ENCODE results near the gene MTMR11. TPM values are rescaled to one million over a fixed set of nuclear protein-coding genes. Genes with fewer than 3 reads are reported as not detected.

MTMR11 gene
- total and polyA plus RNA-seq, 2 of the 13 experiments (the other 11 are each of a cell fraction or from before 2014, with no cell fraction given) = 0.49 to 2.8 TPM

- in situ Hi-C loops (cut with HindIII; ENCODE audit: extremely low pct_ligation_motif_present, low pct_unique_long_range_greater_than_20kb) (no loop called here), intact Hi-C loops (cut with micrococcal nuclease; ENCODE audit: unreplicated experiment) (no loop called here)
- no peak for DNase-seq (ENCODE audit: low spot score)
- no peak for ATAC-seq
- ChIA-PET POLR2A (no interaction called here), CTCF (ENCODE audit: low intra/inter-chr PET ratio, low total read pairs) (no interaction called here)
- Histone ChIP-seq H3K4me3 (replicated peaks in 1 of 3; ENCODE audit: insufficient read depth in 1 of 3, low read depth in 2 of 3, low read length in 3 of 3) (no peak overlapping the region), H4K20me1 (ENCODE audit: insufficient read depth, low read length) (0 out of 2 replicates have a peak, but pooled peaks cover 3% of the 10 kb centered on the region), H3K36me3 (replicated peaks in 1 of 2; ENCODE audit: control insufficient read depth in 1 of 2, insufficient read depth in 2 of 2, low read length in 2 of 2) (peaks cover 13 to 41% of the 10 kb centered on the region in 2 experiments), H3K9me3 (ENCODE audit: low read length) (no peaks in the 10 kb centered on the region), H3K79me2 (ENCODE audit: insufficient read depth, low read length) (peaks cover 17% of the 10 kb centered on the region), H3K4me2 (ENCODE audit: low read depth, low read length) (no peak overlapping the region), H3K27ac (ENCODE audit: extremely low read length, insufficient read depth, low read length) (no peak overlapping the region), H3K27me3 (ENCODE audit: control insufficient read depth in 1 of 2, insufficient read depth in 2 of 2, low read length in 2 of 2) (no peaks in the 10 kb centered on the region; a peak in 1 of 5 replicates), H2AFZ (ENCODE audit: low read length) (no peak overlapping the region), H3K4me1 (ENCODE audit: insufficient read depth, low read length) (peaks cover 29% of the 10 kb centered on the region), H3K9ac (ENCODE audit: insufficient read depth, low read depth, low read length) (no peak overlapping the region)
- BruUV-seq (replicated peaks) = no TSS peak
- TF ChIP-seq ZNF766 (CRISPR knock-in tag; IDR thresholded peaks at IDR 0.05; ENCODE audit: borderline replicate concordance) (no peak), RBAK (CRISPR knock-in tag; IDR thresholded peaks at IDR 0.05) (no peak), POLR2AphosphoS2 (IDR thresholded peaks at IDR 0.05; ENCODE audit: low read depth, low read length) (no peak)
- 98% methylated on average over 10 of the region's 10 CpGs for WGBS (ENCODE audit: low lambda C conversion rate)
- no peak for FAIRE-seq
Observed at GRCh38 chr1:149923626-149924025, 13.1 kb downstream of the MTMR11 start.

GRCh38 chr1:149917571-149918144 is 19.0 kb downstream of the MTMR11 start, which contains the start of gene SV2A:
SV2A (minus strand) TSS chr1:149917844; CDS start chr1:149913840, 4,004 bp downstream.
- CTCF ChIA-PET (ENCODE audit: low intra/inter-chr PET ratio, low total read pairs) = no interaction called here
- FAIRE-seq = no peak
- no peak within 1 kb of the TSS for H3K27ac ChIP-seq (ENCODE audit: extremely low read length, insufficient read depth, low read length)
- ATAC-seq = peak; percentile 75
- H3K36me3 ChIP-seq (replicated peaks in 1 of 2; ENCODE audit: control insufficient read depth in 1 of 2, insufficient read depth in 2 of 2, low read length in 2 of 2) = peaks cover 0 to 4% of the 10 kb centered on the region in 2 experiments; a peak in 3 of 5 replicates
- peak within 1 kb of the TSS; percentile 54 for H2AFZ ChIP-seq (ENCODE audit: low read length)
- H3K4me2 ChIP-seq (ENCODE audit: low read depth, low read length) = peak within 1 kb of the TSS; percentile 86
- intact Hi-C loops (cut with micrococcal nuclease; ENCODE audit: unreplicated experiment) = no loop called here
- H3K4me3 ChIP-seq (replicated peaks in 1 of 3; ENCODE audit: insufficient read depth in 1 of 3, low read depth in 2 of 3, low read length in 3 of 3) = peak within 1 kb of the TSS; percentile 59 to 73 (median 60)
- DNase-seq (ENCODE audit: low spot score) = peak; percentile 34
- H3K79me2 ChIP-seq (ENCODE audit: insufficient read depth, low read length) = no peaks in the 10 kb centered on the region
- POLR2A ChIA-PET = interaction anchor here (1.5 kb wide), 1 partner anchor 10 kb away, joined by 4 read pairs; no protein-coding TSS in a partner anchor
- H3K4me1 ChIP-seq (ENCODE audit: insufficient read depth, low read length) = peaks cover 28% of the 10 kb centered on the region
- no TSS peak for BruUV-seq (replicated peaks)
- H3K9ac ChIP-seq (ENCODE audit: insufficient read depth, low read depth, low read length) = peak within 1 kb of the TSS; percentile 44; the same call in 1 of the 2 replicates
- in situ Hi-C loops (cut with HindIII; ENCODE audit: extremely low pct_ligation_motif_present, low pct_unique_long_range_greater_than_20kb) = no loop called here
- under 1% methylated on average over 9 of the region's 24 CpGs for WGBS (ENCODE audit: low lambda C conversion rate)
- H3K27me3 ChIP-seq (ENCODE audit: control insufficient read depth in 1 of 2, insufficient read depth in 2 of 2, low read length in 2 of 2) = 0 out of 5 replicates have a peak, but pooled peaks cover 0 to 3% of the 10 kb centered on the region in 2 experiments
- no peaks in the 10 kb centered on the region for H4K20me1 ChIP-seq (ENCODE audit: insufficient read depth, low read length)
- no peaks in the 10 kb centered on the region for H3K9me3 ChIP-seq (ENCODE audit: low read length)
- TF ChIP-seq ZKSCAN8 (CRISPR knock-in tag; IDR thresholded peaks at IDR 0.05; ENCODE audit: borderline replicate concordance) (no peak), ATF4 (CRISPR knock-in tag; IDR thresholded peaks at IDR 0.05) (0 out of 4 replicates have a peak, but pooled peaks of 1 of the 2 experiments have one; percentile 30), POLR2G (IDR thresholded peaks at IDR 0.05; ENCODE audit: low read depth, low read length) (no peak), KDM4B (CRISPR knock-in tag; IDR thresholded peaks at IDR 0.05) (no peak), EZH2 (conservative IDR thresholded peaks at IDR 0.05; ENCODE audit: low read depth, low read length) (no peak), NFYC (CRISPR knock-in tag; IDR thresholded peaks at IDR 0.05) (0 out of 2 replicates have a peak, but pooled peaks have one; percentile 7), POLR2A (IDR thresholded peaks at IDR 0.05; ENCODE audit: insufficient read depth in 1 of 2, low read depth in 2 of 2, low read length in 2 of 2) (peak in 1 of 2 experiments; percentile 35; a peak in 1 of 4 replicates), ZNF709 (CRISPR knock-in tag; IDR thresholded peaks at IDR 0.05) (no peak), SAP130 (CRISPR knock-in tag; IDR thresholded peaks at IDR 0.05; ENCODE audit: low read depth) (peak; percentile 45; the same call in 1 of the 2 replicates), ZBTB44 (CRISPR knock-in tag; IDR thresholded peaks at IDR 0.05) (no peak), ZFP36L1 (CRISPR knock-in tag; IDR thresholded peaks at IDR 0.05) (no peak)
